GM21381 (cell line): ENCODE data around the gene CCDC57.

Experiments used
- ATAC-seq: cut with Tn5 transposase; IDR thresholded peaks from one replicate; pipeline ENCODE4 v1.9.1; 2021; ENCODE audit warnings: mild to moderate bottlenecking, moderate library complexity; ENCODE audit not compliant: unreplicated experiment

Gene CCDC57

DNA sequence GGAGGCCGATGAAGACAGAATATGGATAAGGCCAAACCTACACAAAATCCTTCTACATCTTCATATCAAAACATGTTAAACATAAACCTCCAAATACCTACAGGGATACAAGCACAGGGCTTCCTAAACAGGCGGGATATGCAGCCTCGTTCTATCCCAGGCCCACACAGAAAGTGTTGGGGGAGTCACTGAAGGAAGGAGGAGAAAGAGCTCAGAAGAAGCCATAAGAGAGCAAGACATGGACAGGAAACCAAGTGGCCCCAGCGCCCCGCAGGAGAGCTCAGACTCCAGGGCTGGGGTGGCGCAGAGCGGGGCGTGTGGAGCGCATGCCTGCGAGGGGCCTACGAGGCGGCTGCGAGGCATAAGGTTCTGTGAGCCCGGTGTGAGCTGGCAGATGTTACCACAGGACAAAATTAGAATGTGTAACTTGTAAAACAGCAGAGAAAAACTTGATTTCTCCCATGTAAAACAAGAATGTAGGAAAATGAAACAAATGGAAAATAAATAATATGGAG, 103.6 kb downstream of the CCDC57 start:
- ATAC-seq = no peak

DNA sequence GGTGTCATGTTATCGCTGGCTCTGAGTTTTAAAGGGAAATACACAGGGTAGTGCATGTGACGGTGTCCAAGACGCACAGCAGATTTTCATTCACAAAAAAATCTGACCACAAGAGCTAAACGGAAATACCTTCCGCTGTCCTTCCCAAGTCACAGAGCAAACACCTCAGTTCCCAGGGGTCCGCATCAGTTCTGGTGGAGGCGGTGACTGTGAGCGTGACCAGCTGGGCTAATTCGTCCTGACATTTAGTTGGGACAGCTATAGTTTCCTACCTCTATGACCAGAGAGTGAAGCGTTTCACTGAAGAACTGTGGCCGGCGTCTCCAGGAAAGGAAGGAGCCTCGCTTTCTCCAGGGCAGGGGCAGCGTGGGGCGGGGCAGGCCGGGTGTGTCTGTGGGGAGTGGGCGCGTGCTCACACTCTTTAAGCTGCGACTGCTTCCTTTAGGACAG, 104.1 kb downstream of the CCDC57 start:
- no peak for ATAC-seq

DNA sequence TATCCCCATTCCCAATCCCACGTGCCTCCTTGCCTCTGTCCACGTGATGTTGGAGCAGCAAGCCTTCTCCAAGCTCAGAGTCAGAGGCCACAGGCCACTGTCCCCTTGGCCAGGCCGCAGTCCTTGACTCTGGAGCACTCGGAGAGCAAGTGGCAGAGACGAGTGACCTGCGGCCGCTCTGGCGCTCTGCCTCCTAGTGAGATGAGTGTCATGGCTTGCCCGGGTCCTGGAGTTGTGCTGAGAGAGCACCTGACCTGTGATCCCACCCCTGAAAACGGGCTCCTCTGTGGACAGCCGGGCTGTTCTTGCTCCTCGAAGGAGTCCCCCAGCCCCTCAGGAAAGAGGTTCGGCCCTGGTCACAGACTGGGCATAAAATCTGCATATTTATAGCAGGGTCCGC, 104.6 kb downstream of the CCDC57 start:
- no peak for ATAC-seq

DNA sequence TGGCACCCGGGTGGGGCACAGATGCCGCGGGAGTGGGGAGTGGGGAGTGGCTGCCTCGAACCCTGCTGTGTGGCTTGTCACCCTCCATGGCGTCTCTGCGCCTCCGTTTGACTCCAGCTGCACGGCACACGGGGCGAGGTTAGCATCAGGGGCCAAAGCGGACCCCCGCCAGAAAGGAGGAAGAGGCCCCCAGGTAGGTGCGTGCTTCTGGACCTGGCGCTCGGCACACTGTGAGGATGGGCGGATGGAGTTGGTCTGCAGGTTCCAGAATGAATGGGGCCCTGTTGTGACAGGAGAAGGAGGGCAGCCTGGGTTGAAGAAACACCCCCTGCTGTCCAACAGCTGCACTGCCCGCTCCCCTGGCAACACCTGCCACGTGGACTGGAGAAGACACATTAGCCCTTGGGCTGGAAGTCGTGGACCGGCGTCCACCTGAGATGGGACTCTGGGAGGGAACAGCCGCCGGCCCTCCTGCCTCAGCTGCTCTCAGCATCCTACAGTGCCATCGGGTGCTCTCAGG, 105.2 kb downstream of the CCDC57 start:
- ATAC-seq = no peak

DNA sequence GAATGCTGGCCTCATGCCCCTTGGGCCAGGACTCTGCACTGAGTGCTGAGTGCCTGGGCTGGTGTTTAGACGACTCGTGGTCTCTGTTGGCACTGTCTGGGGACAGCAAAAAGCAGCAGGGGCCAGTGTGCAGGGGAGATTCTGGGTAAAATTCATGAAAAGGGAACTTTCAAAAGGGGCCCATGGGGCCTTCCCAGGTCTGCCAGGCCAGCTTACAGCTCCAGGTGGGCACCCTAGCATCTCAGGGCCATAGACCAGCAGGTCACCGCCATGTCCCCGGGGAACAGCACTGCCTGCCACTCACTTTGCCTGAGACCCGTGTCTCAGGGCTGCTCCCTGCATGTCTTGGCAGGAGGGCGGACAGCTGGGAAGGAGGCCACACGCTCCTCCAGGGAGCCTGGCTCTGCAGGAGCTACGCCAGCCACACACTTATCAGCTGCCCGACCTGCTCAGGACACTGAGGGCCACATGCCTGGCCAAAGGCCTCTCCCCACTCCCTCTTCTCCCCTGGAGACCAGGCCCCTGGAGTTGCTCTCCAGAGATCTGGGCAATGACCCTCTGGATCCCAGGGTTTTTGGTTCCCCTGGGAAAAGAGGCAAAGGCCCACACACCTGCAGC, 105.8 kb downstream of the CCDC57 start:
- peak; percentile 6 for ATAC-seq

- ATAC-seq = peak; percentile 66
These were observed 106.6 kb downstream of the CCDC57 start for GRCh38 chr17:82105882-82106687.

- no peak for ATAC-seq
These were observed 107.2 kb downstream of the CCDC57 start for GRCh38 chr17:82105417-82105881.

- no peak for ATAC-seq
These were observed 107.7 kb downstream of the CCDC57 start for GRCh38 chr17:82104797-82105416.

- ATAC-seq = no peak
These were observed 108.8 kb downstream of the CCDC57 start for GRCh38 chr17:82103553-82104451.

- no peak for ATAC-seq
These were observed 110.6 kb downstream of the CCDC57 start for GRCh38 chr17:82101767-82102679.

DNA sequence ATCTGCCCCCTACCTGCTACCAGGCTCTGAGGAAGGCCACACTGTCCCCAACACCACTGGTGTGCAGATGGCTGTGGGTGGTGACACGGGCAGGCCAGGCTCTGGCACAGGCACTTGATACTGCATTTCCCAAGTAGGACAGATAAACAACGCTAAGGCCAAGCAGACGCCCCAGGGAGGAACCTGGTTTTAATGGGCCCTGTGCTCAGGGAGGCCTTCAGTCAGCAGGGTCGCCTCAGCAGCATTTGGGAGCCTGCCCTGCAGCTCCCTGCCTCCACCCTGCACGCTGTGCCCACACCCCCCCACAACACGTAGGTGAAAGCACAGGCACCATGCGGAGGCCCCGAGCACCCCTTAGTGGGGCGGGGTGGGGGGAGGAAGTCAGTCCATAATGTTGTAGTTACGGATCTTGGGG, 111.3 kb downstream of the CCDC57 start:
- no peak for ATAC-seq

- no peak for ATAC-seq
These were observed 111.9 kb downstream of the CCDC57 start for GRCh38 chr17:82100502-82101298.

DNA sequence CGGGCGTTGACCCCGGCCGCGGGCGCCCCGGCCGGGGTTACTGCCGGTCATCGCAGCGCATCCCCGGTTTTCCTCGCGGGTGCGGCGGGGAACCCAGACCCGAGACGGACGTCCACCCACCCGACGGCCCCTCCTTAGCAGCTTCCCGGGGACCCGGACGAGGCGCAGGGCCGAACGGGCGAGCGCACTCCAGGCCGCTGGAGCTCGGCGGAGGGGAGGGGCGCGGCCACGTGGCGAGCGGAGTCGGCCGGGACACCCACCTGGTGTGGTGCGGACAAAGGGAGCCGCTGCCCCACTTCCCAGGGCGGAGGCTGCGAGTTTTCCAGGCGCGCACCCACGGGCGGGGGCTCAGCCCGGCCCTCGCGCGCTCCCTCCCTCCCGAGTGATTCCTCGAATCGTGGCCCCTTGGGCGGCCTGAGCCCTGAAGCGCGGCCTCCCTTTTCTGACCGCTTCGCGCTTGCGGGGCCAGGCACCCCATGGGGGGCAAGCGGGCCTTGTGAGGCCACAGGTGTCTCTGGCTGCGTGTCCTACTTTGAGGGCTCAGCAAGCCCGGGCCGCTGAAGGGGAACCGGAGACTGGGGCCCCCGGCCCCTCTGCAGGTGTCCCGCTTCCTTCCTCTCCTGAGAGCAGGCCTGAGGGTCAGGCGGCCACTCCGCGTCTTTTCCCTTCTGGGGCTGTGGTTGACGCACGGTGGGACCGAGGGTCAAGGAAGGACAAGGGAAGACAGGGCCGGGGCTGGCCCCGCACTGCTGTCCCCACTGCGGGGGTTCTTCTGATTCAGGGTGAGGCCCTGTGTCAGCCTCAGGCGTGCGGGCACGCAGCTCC, 113.5 kb downstream of the CCDC57 start:
- ATAC-seq = peak; percentile 10

- peak; percentile 61 for ATAC-seq
These were observed 114.3 kb downstream of the CCDC57 start, which contains the start of gene FASN for GRCh38 chr17:82098169-82098938. FASN (minus strand) TSS chr17:82098236; CDS start chr17:82096445, 1,791 bp downstream.

- no peak for ATAC-seq
These were observed 114.8 kb downstream of the CCDC57 start for GRCh38 chr17:82097919-82098168.

DNA sequence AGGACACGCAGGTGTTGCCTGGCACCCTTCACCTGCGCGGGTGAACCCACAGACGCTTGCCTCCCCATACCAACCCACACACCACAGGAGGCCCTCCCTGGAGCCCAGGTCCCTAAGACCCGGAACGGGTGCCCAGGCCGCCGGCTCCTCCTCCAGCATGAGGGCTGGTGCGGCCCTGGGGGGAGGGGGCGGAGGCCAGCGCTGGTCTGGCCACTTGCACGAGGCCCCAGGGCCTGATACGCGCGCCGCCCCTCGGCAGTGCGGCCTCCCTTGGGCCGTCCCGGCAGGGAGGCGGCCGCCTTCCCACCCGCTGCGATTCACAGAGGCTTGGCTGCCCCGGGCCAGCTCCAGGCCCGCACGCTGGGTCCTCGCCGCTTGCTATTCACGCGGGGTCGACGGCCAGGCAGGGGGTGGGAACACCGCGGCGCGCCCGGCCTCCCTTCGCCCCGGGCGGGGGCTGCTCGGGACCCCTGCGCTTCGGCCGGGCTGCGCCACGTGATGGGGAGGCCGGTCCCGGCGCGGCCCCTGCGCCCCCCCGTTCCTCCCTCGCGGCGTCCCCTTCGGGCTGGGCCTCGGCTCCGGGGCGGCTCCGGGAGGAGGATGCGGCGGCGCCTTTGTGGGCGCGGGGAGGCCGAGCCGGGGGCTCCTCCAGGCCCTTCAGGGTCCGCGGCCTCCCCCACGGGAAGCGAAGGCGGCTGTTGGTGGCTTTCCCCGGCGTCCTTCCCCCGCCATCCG, 115.3 kb downstream of the CCDC57 start:
- peak; percentile 2 for ATAC-seq
